KBM-7 (cell line): ENCODE measurements around the gene LRP1B.
"Not testable (repeated sequence)": the region's sequence is repeated elsewhere in the genome, so short reads cannot be mapped to it uniquely, and the experiment has no call there.

Experiments
- DNase-seq: peaks from one replicate; pipeline ENCODE4 v3.0.0-alpha.2; 2015
- in situ Hi-C: fragments of 300-500 bp; cut with MboI; formaldehyde crosslinking; loops from 2 replicates; pipeline ENCODE4 v1.14.3; 2020; ENCODE audit warnings: low sequenced_read_pairs, low pct_unique_long_range_greater_than_20kb, mixed read lengths

LRP1B gene

GRCh38 chr2:141195087-141195486, 935.7 kb downstream of the LRP1B start:
- no peak for DNase-seq
- in situ Hi-C loops, result no loop called here

GRCh38 chr2:141187075-141187439, 943.8 kb downstream of the LRP1B start:
- in situ Hi-C loops, result no loop called here
- no peak for DNase-seq

GRCh38 chr2:141186413-141187074, 944.3 kb downstream of the LRP1B start:
- in situ Hi-C loops, result no loop called here
- DNase-seq, result no peak

GRCh38 chr2:141182246-141182645, 948.6 kb downstream of the LRP1B start:
- in situ Hi-C loops, result no loop called here
- DNase-seq, result no peak

GRCh38 chr2:141169117-141169516, 961.7 kb downstream of the LRP1B start:
- in situ Hi-C loops, DNase-seq: not testable (repeated sequence)

- no peak for DNase-seq
- in situ Hi-C loops, result no loop called here
Measured at GRCh38 chr2:141162314-141162713, 968.5 kb downstream of the LRP1B start.

- in situ Hi-C loops, result no loop called here
- no peak for DNase-seq
Measured at GRCh38 chr2:141151611-141152286, 979.1 kb downstream of the LRP1B start.

GRCh38 chr2:141142025-141142424, 988.8 kb downstream of the LRP1B start:
- in situ Hi-C loops, result no loop called here
- DNase-seq, result no peak

GRCh38 chr2:141137122-141137693, 993.6 kb downstream of the LRP1B start:
- no peak for DNase-seq
- in situ Hi-C loops, result no loop called here

GRCh38 chr2:141133883-141134282, 996.9 kb downstream of the LRP1B start:
- in situ Hi-C loops, result no loop called here
- no peak for DNase-seq

GRCh38 chr2:141125432-141125831, 1005.4 kb downstream of the LRP1B start:
- DNase-seq, result no peak
- in situ Hi-C loops, result no loop called here

GRCh38 chr2:141118836-141119235, 1012.0 kb downstream of the LRP1B start:
- no peak for DNase-seq
- in situ Hi-C loops, result no loop called here

- in situ Hi-C loops, result no loop called here
- no peak for DNase-seq
Measured at GRCh38 chr2:141113301-141113700, 1017.5 kb downstream of the LRP1B start.

GRCh38 chr2:141109633-141110032, 1021.2 kb downstream of the LRP1B start:
- no peak for DNase-seq

GRCh38 chr2:141105763-141106162, 1025.1 kb downstream of the LRP1B start:
- no peak for DNase-seq

More at GRCh38 chr2:141109633-141110032, 1021.2 kb downstream of the LRP1B start:
- in situ Hi-C loops, result no loop called here

GRCh38 chr2:141103216-141103615, 1027.6 kb downstream of the LRP1B start:
- DNase-seq, result no peak
- in situ Hi-C loops, result no loop called here

More at GRCh38 chr2:141105763-141106162, 1025.1 kb downstream of the LRP1B start:
- in situ Hi-C loops, result no loop called here

GRCh38 chr2:141079231-141079630, 1051.6 kb downstream of the LRP1B start:
- in situ Hi-C loops, result no loop called here
- no peak for DNase-seq

GRCh38 chr2:141075753-141076152, 1055.1 kb downstream of the LRP1B start:
- in situ Hi-C loops, result no loop called here
- DNase-seq, result no peak

GRCh38 chr2:141068053-141068682, 1062.6 kb downstream of the LRP1B start:
- in situ Hi-C loops, result no loop called here
- DNase-seq, result no peak

GRCh38 chr2:141065042-141065441, 1065.8 kb downstream of the LRP1B start:
- in situ Hi-C loops, result no loop called here
- DNase-seq, result no peak
